Astrocyte (in vitro differentiated cells and primary cell): ENCODE results near the gene TMEM258. TPM values are rescaled to one million over a fixed set of nuclear protein-coding genes. Genes with fewer than 3 reads are reported as not detected.

ENCODE experiments used
- DNase-seq: peaks from one replicate; pipeline ENCODE4 v3.0.0-alpha.2; 2010; ENCODE audit warnings: low read depth
- FAIRE-seq: peaks from 2 replicates; lab custom pipeline; 2011; peaks lifted over from hg19 to GRCh38; lab: Jason Lieb, UNC
- H2AFZ ChIP-seq: 2 replicates; pipeline ENCODE4 v1.6.0; 2012; ENCODE audit warnings: low read depth, low read length, inconsistent platforms
- H3K27ac ChIP-seq: 2 replicates; pipeline ENCODE4 v1.5.1; 2011; ENCODE audit warnings: low read depth, low read length, inconsistent platforms
- H3K27me3 ChIP-seq: 2 replicates; pipeline ENCODE4 v1.6.0; 2011; ENCODE audit warnings: low read length, inconsistent platforms; ENCODE audit not compliant: insufficient read depth
- H3K36me3 ChIP-seq: 2 replicates; pipeline ENCODE4 v1.5.1; 2011; ENCODE audit warnings: low read length, inconsistent platforms; ENCODE audit not compliant: insufficient read depth
- H3K4me1 ChIP-seq: 2 replicates; pipeline ENCODE4 v1.5.1; 2011; ENCODE audit warnings: low read length, inconsistent platforms; ENCODE audit not compliant: insufficient read depth
- H3K4me2 ChIP-seq: 2 replicates; pipeline ENCODE4 v1.6.0; 2012; ENCODE audit warnings: low read length, inconsistent platforms
- H3K4me3 ChIP-seq: 2 replicates; pipeline ENCODE4 v1.5.1; 2011; ENCODE audit warnings: low read depth, mild to moderate bottlenecking, low read length, inconsistent platforms; ENCODE audit not compliant: insufficient read depth
- H3K79me2 ChIP-seq: 2 replicates; pipeline ENCODE4 v1.6.0; 2012; ENCODE audit warnings: mild to moderate bottlenecking, low read length, inconsistent platforms; ENCODE audit not compliant: insufficient read depth
- H3K9ac ChIP-seq: 2 replicates; pipeline ENCODE4 v1.6.0; 2012; ENCODE audit warnings: mild to moderate bottlenecking, low read length, inconsistent platforms
- H3K9me3 ChIP-seq: 2 replicates; pipeline ENCODE4 v1.5.1; 2012; ENCODE audit warnings: low read depth, mild to moderate bottlenecking, low read length, inconsistent platforms; ENCODE audit not compliant: insufficient read depth
- H4K20me1 ChIP-seq: 2 replicates; pipeline ENCODE4 v1.6.0; 2012; ENCODE audit warnings: low read length, inconsistent platforms; ENCODE audit not compliant: insufficient read depth
- H3K27ac Mint-ChIP-seq: one replicate; pipeline ENCODE4 v1.8.0; 2021; ENCODE audit warnings: mild to moderate bottlenecking, mixed read lengths; ENCODE audit not compliant: unreplicated experiment
- H3K27me3 Mint-ChIP-seq: one replicate; pipeline ENCODE4 v1.8.0; 2021; ENCODE audit warnings: low read depth, mixed read lengths; ENCODE audit not compliant: unreplicated experiment
- H3K36me3 Mint-ChIP-seq: one replicate; pipeline ENCODE4 v1.8.0; 2021; ENCODE audit warnings: low read depth, mixed read lengths; ENCODE audit not compliant: unreplicated experiment
- H3K4me1 Mint-ChIP-seq: one replicate; pipeline ENCODE4 v1.8.0; 2021; ENCODE audit warnings: low read depth, mixed read lengths; ENCODE audit not compliant: unreplicated experiment
- H3K4me3 Mint-ChIP-seq: one replicate; pipeline ENCODE4 v1.8.0; 2021; ENCODE audit warnings: mild to moderate bottlenecking, moderate library complexity, mixed read lengths; ENCODE audit not compliant: unreplicated experiment
- H3K9me3 Mint-ChIP-seq: one replicate; pipeline ENCODE4 v1.8.0; 2021; ENCODE audit warnings: mild to moderate bottlenecking, mixed read lengths; ENCODE audit not compliant: unreplicated experiment
- EZH2 ChIP-seq: IDR thresholded peaks from 2 replicates; pipeline ENCODE4 v1.6.1; 2012; ENCODE audit warnings: mild to moderate bottlenecking, low read length, inconsistent platforms; ENCODE audit not compliant: insufficient read depth
- total RNA-seq: library from RNA; stranded (reverse); gene quantifications from 2 replicates; pipeline ENCODE4 v1.2.1, GENCODE V29; 2021
- TF ChIP-seq, protein P1 (sequence below): IDR thresholded peaks from 2 replicates; pipeline ENCODE4 v1.5.1; 2011; ENCODE audit warnings: low read depth, mild to moderate bottlenecking, inconsistent platforms, low read length, moderate library complexity; ENCODE audit not compliant: insufficient read depth

Gene TMEM258
- total RNA-seq, 1 donor from 2014 or later: 98.6 TPM

DNA sequence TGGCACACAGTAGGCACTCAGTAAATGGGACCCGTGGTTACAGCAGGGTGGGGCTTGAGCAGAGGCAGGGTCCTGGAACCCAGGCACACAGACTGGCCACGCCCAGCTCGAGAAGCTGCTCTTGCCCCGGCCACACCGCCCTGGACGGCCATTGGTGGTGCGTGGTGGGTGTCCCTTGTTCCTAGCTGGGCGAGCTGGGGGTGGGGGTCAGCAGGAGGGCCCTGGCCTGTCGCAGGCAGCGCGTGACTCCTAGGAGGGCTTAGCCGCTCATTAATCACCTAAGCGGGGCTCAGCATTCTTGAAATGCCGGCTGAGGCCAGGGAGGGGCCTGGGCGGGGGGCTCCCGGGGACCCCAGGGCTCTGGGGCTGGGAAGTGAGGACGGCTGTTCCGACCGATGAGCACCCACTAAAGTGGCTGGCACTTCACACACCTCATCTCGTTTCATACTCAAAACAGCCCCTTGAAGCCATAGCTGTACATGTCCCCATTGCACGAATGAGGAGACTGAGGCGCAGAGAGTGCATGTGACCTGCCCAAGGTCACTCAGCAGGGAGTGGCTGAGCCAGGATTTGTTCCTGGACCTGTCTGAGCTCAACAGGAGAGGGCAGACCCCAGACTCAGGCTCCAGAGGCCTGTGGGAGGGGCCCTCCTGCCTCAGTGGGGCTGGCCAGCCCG lies 28.3 kb downstream of the TMEM258 start:
- H4K20me1 ChIP-seq: peaks cover 16% of the 10 kb centered on the region
- Mint-ChIP-seq H3K4me3 (no peak overlapping the region), H3K27ac (no peak overlapping the region), H3K36me3 (peaks cover 4% of the 10 kb centered on the region), H3K27me3 (no peaks in the 10 kb centered on the region), H3K4me1 (peaks cover 19% of the 10 kb centered on the region), H3K9me3 (no peaks in the 10 kb centered on the region)
- H3K4me1 ChIP-seq: peaks cover 14% of the 10 kb centered on the region
- FAIRE-seq (no peak), DNase-seq (no peak)
- no peak overlapping the region for H3K27ac ChIP-seq
- no peak overlapping the region for H3K9ac ChIP-seq
- H3K79me2 ChIP-seq: peaks cover 30% of the 10 kb centered on the region
- no peaks in the 10 kb centered on the region for H3K36me3 ChIP-seq
- H3K4me2 ChIP-seq: no peak overlapping the region
- TF ChIP-seq, protein P1, sequence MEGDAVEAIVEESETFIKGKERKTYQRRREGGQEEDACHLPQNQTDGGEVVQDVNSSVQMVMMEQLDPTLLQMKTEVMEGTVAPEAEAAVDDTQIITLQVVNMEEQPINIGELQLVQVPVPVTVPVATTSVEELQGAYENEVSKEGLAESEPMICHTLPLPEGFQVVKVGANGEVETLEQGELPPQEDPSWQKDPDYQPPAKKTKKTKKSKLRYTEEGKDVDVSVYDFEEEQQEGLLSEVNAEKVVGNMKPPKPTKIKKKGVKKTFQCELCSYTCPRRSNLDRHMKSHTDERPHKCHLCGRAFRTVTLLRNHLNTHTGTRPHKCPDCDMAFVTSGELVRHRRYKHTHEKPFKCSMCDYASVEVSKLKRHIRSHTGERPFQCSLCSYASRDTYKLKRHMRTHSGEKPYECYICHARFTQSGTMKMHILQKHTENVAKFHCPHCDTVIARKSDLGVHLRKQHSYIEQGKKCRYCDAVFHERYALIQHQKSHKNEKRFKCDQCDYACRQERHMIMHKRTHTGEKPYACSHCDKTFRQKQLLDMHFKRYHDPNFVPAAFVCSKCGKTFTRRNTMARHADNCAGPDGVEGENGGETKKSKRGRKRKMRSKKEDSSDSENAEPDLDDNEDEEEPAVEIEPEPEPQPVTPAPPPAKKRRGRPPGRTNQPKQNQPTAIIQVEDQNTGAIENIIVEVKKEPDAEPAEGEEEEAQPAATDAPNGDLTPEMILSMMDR: no peak
- no peak for TF ChIP-seq EZH2
- no peaks in the 10 kb centered on the region for H3K9me3 ChIP-seq
- no peaks in the 10 kb centered on the region for H3K27me3 ChIP-seq
- H2AFZ ChIP-seq: no peak overlapping the region
- H3K4me3 ChIP-seq: no peak overlapping the region

DNA sequence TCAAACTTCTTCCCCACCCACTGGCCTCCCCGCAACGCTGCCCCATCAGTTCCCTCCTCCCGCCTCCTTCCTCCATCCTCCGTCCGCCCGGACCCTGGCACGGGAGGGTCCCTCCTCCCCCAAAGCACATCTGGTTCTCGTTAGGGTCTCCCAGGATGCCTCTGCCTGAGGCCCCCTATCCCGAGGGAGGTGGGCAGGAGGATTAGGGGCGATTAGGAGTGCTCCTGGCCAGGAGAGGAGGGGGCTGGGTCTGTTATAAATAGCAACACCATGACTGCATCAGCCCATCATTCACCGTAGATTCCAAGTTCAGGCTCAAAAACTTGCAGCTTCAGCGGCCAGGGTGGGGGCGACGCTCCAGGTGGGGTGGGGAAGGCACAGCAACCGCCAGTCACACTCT lies 29.6 kb downstream of the TMEM258 start:
- DNase-seq (no peak), FAIRE-seq (no peak)
- peaks cover 17% of the 10 kb centered on the region for H3K4me1 ChIP-seq
- Mint-ChIP-seq H3K27ac (no peak overlapping the region), H3K36me3 (peaks cover 4% of the 10 kb centered on the region), H3K27me3 (no peaks in the 10 kb centered on the region), H3K4me1 (peaks cover 19% of the 10 kb centered on the region), H3K9me3 (no peaks in the 10 kb centered on the region), H3K4me3 (no peak overlapping the region)
- peaks cover 19% of the 10 kb centered on the region for H4K20me1 ChIP-seq
- peaks cover 42% of the 10 kb centered on the region for H3K79me2 ChIP-seq
- H2AFZ ChIP-seq: no peak overlapping the region
- no peak overlapping the region for H3K9ac ChIP-seq
- no peak overlapping the region for H3K4me3 ChIP-seq
- TF ChIP-seq, protein P1: no peak
- TF ChIP-seq EZH2: no peak
- no peaks in the 10 kb centered on the region for H3K36me3 ChIP-seq
- H3K27ac ChIP-seq: no peak overlapping the region
- H3K4me2 ChIP-seq: peak overlapping the region; percentile 19
- H3K9me3 ChIP-seq: no peaks in the 10 kb centered on the region
- H3K27me3 ChIP-seq: no peaks in the 10 kb centered on the region

DNA sequence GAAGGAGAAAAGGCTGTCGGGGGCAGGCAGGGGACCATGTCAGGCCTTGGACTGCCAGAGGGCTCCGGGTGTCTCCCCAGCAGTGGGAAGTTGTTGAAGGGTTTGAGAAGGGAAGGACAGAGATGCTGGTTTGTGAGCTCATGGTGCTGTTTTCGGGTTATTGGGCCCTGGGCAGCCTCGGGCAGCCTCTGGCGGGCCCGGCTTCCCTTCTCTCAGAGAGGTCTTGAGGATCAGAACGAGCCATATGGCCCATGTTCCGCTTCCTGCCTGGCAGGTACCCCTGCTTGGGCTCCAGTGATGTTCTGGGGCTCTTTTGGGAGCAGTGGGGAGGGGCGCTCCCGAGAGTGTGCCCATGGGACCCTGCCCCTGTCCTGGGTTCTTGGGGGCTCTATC lies 30.2 kb downstream of the TMEM258 start:
- H3K27ac ChIP-seq: no peak overlapping the region
- no peaks in the 10 kb centered on the region for H3K9me3 ChIP-seq
- H3K79me2 ChIP-seq: peaks cover 48% of the 10 kb centered on the region
- no peak overlapping the region for H3K4me2 ChIP-seq
- H3K4me3 ChIP-seq: no peak overlapping the region
- H2AFZ ChIP-seq: no peak overlapping the region
- no peaks in the 10 kb centered on the region for H3K9me3 Mint-ChIP-seq
- H3K36me3 ChIP-seq: no peaks in the 10 kb centered on the region
- H3K4me3 Mint-ChIP-seq: no peak overlapping the region
- H4K20me1 ChIP-seq: peaks cover 19% of the 10 kb centered on the region
- DNase-seq (no peak), FAIRE-seq (no peak)
- H3K4me1 Mint-ChIP-seq: peaks cover 19% of the 10 kb centered on the region
- TF ChIP-seq, protein P1: no peak
- TF ChIP-seq EZH2: no peak
- H3K27me3 ChIP-seq: no peaks in the 10 kb centered on the region
- no peak overlapping the region for H3K9ac ChIP-seq
- H3K27me3 Mint-ChIP-seq: no peaks in the 10 kb centered on the region
- H3K36me3 Mint-ChIP-seq: peaks cover 4% of the 10 kb centered on the region
- no peak overlapping the region for H3K27ac Mint-ChIP-seq
- H3K4me1 ChIP-seq: peaks cover 23% of the 10 kb centered on the region
